Body of pancreas (tissue), 4 donors: Measurements from ENCODE around the gene HPSE2.

ENCODE experiments used
- CTCF ChIP-seq, 7 experiments: fragments of 450-650 bp in 4 of 7; fragments of 200-600 bp in 3 of 7; sonication (generic) in 3 of 7; IDR thresholded peaks; one replicate each; pipeline ENCODE4 v1.5.1; 2016 to 2019; ENCODE audit warnings: antibody characterized with exemption in 7 of 7
- POLR2A ChIP-seq, 3 donors: fragments of 450-650 bp; IDR thresholded peaks; one replicate each; pipeline ENCODE4 v1.6.1; 2016; ENCODE audit warnings: antibody characterized with exemption in 3 of 3, mild to moderate bottlenecking in 2 of 3

DNA sequence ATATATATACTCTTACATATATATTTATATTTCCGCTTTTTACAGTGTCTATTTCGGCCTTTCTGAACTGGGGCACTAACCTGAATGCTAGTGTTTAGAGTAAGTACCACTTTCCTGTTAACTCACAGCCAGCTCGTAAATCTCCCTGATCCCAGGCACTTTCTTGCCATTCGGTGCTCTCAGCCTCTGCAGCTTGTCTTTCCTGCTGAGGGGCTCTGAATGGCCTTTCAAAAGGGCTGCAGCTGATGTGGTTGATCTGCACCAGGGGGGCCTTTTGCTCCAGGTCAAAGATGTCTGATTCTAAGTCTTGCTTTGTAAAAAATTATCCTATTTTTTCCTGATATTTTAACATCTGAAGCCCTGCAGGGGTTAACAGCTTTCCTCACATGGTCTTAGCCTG is 763.5 kb downstream of the HPSE2 start:
- TF ChIP-seq CTCF (IDR thresholded peaks at IDR 0.05) = no peak
- no peak for TF ChIP-seq POLR2A (IDR thresholded peaks at IDR 0.05)
